ENCODE measurements around the gene AGBL4. TPM values are rescaled to one million over a fixed set of nuclear protein-coding genes. Genes with fewer than 3 reads are reported as not detected.

The AGBL4 gene
- total and polyA plus RNA-seq, 7 donors, result 0.01 to 0.05 TPM; not detected in 5

DNA sequence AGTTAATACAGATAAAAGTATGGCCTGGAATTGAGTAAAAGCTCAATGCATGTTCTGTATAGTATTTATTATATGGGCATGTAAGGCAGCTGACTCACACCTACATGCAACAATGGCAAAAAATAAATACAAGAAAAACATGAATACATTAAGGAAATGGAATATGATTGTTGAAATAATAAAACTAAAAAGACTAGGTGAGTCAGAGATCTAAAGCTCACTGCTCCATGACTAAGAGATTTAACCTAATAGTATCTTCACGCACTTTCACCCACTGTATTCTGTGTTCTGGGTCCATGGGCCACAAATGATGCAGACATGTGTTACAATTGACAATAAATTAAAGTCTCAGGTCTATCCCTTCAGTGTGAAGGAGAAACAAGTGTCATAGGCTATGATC lies 607.0 kb downstream of the AGBL4 start:
- TF ChIP-seq CTCF (IDR thresholded peaks at IDR 0.05), result no peak
- intact Hi-C loops (cut with DNase I), result no loop called here
- 83 to 96% (median 86%) methylated on average over 1 of the region's 1 CpG for WGBS, 3 donors

GRCh38 chr1:49408346-49408745 lies 615.4 kb downstream of the AGBL4 start:
- intact Hi-C loops (cut with DNase I), result no loop called here
- no peak for DNase-seq
- no peak for ATAC-seq
- no peak overlapping the region for H3K27ac ChIP-seq
- H3K9me3 ChIP-seq, result no peaks in the 10 kb centered on the region
- no peaks in the 10 kb centered on the region for H3K4me1 ChIP-seq
- no peaks in the 10 kb centered on the region for H3K27me3 ChIP-seq (ENCODE audit: insufficient read depth in 3 of 3, low read length in 2 of 3)
- no peak overlapping the region for H3K4me3 ChIP-seq
- 78 to 88% (median 85%) methylated on average over 2 of the region's 2 CpGs for WGBS, 3 donors
- TF ChIP-seq CTCF (IDR thresholded peaks at IDR 0.05), result no peak
- no peaks in the 10 kb centered on the region for H3K36me3 ChIP-seq (ENCODE audit: insufficient read depth in 1 of 2, low read depth in 1 of 2)

More for the DNA sequence above, 607.0 kb downstream of the AGBL4 start:
- H3K4me3 ChIP-seq, result no peak overlapping the region
- H3K36me3 ChIP-seq (ENCODE audit: insufficient read depth in 1 of 2, low read depth in 1 of 2), result no peaks in the 10 kb centered on the region
- ATAC-seq (no peak), DNase-seq (no peak)
- no peak overlapping the region for H3K27ac ChIP-seq
- no peaks in the 10 kb centered on the region for H3K4me1 ChIP-seq
- H3K27me3 ChIP-seq (ENCODE audit: insufficient read depth in 3 of 3, low read length in 2 of 3), result no peaks in the 10 kb centered on the region
- no peaks in the 10 kb centered on the region for H3K9me3 ChIP-seq

GRCh38 chr1:49397086-49397485 lies 626.7 kb downstream of the AGBL4 start:
- Histone ChIP-seq H3K4me3 (no peak overlapping the region), H3K9me3 (no peaks in the 10 kb centered on the region), H3K4me1 (no peaks in the 10 kb centered on the region), H3K36me3 (ENCODE audit: insufficient read depth in 1 of 2, low read depth in 1 of 2) (no peaks in the 10 kb centered on the region), H3K27ac (no peak overlapping the region), H3K27me3 (ENCODE audit: insufficient read depth in 3 of 3, low read length in 2 of 3) (no peaks in the 10 kb centered on the region)
- no peak for TF ChIP-seq CTCF (IDR thresholded peaks at IDR 0.05)
- intact Hi-C loops (cut with DNase I), result no loop called here
- DNase-seq (no peak), ATAC-seq (no peak)

GRCh38 chr1:49394200-49394599 lies 629.6 kb downstream of the AGBL4 start:
- Histone ChIP-seq H3K4me1 (no peaks in the 10 kb centered on the region), H3K36me3 (ENCODE audit: insufficient read depth in 1 of 2, low read depth in 1 of 2) (no peaks in the 10 kb centered on the region), H3K27me3 (ENCODE audit: insufficient read depth in 3 of 3, low read length in 2 of 3) (no peaks in the 10 kb centered on the region), H3K9me3 (no peaks in the 10 kb centered on the region), H3K27ac (no peak overlapping the region), H3K4me3 (no peak overlapping the region)
- ATAC-seq (no peak), DNase-seq (no peak)
- no peak for TF ChIP-seq CTCF (IDR thresholded peaks at IDR 0.05)
- WGBS, 3 donors, result 75 to 85% (median 77%) methylated on average over 2 of the region's 2 CpGs
- intact Hi-C loops (cut with DNase I), result no loop called here

- Histone ChIP-seq H3K36me3 (ENCODE audit: insufficient read depth in 1 of 2, low read depth in 1 of 2) (no peaks in the 10 kb centered on the region), H3K4me1 (no peaks in the 10 kb centered on the region), H3K27me3 (ENCODE audit: insufficient read depth in 3 of 3, low read length in 2 of 3) (no peaks in the 10 kb centered on the region), H3K27ac (no peak overlapping the region), H3K4me3 (no peak overlapping the region), H3K9me3 (no peaks in the 10 kb centered on the region)
- ATAC-seq (no peak), DNase-seq (no peak)
- TF ChIP-seq CTCF (IDR thresholded peaks at IDR 0.05), result no peak
- intact Hi-C loops (cut with DNase I), result no loop called here
These were observed 634.1 kb downstream of the AGBL4 start for GRCh38 chr1:49389699-49390098.

All from psoas muscle (tissue), 8 donors.